GM19324 (cell line): ENCODE data around the gene CSNK1E.

Experiments
- ATAC-seq: cut with Tn5 transposase; IDR thresholded peaks from one replicate; pipeline ENCODE4 v1.9.1; 2021; ENCODE audit warnings: mild to moderate bottlenecking, moderate library complexity; ENCODE audit not compliant: unreplicated experiment, low FRiP score

Gene CSNK1E

GRCh38 chr22:38309614-38310517 lies 7.4 kb downstream of the CSNK1E start:
- ATAC-seq: no peak

- no peak for ATAC-seq
These were observed 8.3 kb downstream of the CSNK1E start for GRCh38 chr22:38308791-38309498.

DNA sequence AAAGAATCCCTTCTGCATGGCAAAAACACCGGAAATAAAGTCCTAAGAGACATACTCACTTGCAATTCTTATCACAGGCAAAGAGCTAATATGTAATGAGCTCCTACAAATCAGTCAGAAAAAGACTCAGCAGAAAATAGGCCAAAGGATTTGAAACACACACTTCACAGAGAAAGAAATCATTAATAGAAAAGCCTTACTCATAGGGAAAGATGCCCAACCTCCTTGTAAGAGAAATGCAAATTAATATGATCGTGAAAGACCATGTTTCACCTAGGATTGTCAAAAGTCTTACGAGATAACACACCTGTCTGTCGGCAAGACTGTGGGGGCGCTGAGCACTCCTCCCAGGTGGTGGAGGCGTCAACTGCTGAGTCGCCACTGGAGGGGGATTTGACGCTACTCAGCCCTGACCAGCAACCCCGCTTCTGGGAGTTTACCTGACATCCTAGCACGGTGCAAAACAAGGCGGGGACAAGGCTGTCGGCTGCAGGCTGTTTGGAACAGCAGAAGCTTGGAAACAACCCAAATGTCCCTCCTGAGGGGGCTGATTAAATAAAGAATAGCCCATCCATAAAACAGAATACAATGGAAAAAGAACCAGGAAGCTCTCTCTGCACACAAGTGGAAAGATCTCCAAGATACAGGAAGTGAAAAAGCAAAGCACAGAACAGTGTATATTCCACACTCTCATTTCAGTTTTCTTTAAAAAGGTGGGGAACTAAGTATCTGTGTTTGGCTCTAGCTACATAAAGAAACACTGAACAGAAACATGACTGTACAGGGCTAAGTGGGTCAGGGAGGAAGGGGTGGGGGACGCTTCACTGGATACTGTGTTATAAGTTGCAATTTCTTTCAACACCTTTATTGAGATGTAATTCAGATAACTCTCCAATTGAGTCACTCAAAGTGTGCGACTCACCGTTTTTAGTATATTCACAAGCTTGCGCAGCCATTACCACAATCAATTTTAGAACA lies 11.5 kb downstream of the CSNK1E start:
- no peak for ATAC-seq

- ATAC-seq: no peak
These were observed 12.7 kb downstream of the CSNK1E start for GRCh38 chr22:38304526-38304925.

DNA sequence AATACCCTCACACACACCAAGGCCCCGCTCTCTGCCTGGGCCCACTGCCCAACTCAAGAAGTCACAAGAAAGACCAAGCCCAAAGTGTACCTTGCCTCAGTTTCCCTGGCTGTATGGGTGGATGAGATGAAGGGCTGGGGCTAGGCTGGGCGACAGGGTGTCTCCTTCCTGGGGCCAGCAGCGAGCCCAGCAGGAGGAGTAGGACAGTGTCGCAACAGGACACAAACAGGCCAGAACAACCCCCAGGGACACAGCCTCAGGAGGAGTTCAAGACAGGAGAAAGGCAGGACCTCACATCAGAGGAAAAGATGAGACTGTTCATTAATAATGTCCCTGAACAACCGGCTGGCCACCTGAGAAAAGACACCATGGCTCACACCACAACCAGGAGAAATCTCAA lies 13.3 kb downstream of the CSNK1E start:
- no peak for ATAC-seq

DNA sequence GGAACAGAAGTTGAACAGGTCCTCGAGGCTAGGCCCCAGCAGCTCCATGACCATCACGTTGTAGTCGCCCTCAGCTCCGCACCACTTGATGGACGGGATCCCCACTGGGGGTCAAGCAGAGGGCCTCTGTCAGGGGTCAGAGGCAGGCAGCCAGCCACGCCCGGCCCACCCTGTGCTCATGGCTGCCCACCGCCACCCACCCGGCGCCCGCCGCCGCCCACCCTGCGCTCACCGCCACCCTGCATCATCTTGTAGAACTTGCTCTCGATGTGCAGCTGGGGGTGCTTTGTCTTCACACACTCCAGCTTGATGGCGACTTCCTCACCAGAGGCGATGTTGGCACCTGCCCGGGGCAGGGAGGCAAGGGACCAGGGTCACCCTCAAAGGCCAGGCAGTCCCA lies 14.3 kb downstream of the CSNK1E start:
- ATAC-seq: no peak

DNA sequence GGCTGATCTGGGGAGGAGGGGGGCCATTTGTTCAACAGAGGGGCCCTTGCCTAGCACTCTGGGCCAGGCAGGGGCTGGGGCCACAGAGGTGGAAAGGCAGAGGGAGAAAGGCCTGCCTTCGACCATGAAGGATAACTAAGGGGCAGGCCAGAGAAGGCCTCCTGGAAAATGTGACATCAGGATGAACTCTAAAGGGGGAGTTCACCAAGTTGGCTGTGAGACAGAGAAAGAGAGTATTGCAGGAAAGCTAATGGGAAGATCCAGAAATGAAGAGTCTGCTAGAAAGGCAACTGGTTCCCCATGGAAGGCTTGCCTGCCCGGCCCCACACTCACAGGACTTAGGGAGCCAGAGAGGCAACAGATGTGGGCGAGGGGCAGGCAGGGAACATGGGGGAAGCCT lies 16.3 kb downstream of the CSNK1E start:
- no peak for ATAC-seq

DNA sequence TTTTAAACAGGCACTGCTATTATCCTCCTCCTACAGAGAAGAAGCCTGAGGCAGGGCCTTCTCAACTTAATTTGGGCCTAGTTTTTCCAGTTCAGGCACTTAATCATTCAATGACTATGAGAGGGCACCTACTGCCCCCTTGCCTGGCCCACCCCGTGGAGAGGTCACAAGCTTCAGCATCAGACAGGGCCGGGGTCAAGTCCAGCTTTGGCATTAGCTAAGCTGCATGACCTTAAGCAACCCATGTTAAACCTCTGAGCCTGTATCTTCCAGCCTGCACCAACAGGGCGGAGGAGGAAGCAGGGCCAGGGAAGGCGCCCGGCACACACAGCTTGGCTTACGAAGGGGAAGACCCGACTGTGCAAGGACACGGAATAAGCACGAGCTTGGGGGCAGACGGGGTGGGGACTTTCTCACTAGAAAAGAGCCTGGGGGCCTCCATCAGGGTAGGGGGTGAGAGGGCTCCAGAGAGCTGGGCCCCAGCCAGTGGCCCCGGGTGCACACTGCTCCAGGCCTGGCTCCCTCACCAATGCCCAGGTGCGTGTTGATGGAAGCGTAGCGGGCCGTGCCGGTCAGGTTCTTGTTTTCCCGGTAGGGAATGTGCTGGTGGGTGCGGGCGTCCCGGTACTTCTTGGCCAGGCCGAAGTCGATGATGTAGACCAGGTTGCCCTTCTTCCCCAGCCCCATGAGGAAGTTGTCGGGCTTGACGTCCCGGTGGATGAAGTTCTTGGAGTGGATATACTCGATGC lies 16.9 kb downstream of the CSNK1E start:
- no peak for ATAC-seq

DNA sequence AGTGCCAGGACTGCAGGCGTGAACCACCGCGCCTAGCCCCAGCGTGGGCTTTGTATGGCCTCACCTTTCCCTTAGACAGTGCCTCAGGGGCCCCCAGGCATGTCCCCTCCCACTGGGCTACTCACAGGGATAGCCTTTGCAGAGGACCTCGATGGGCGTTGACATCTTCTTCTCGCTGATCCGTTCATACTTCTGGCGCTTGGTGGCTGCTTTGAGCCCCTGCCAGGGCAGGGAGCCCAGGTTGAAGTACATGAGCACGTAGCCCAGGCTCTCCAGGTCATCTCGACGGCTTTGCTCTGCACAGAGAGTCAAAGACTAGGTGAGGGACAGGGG lies 17.5 kb downstream of the CSNK1E start:
- no peak for ATAC-seq

- no peak for ATAC-seq
These were observed 18.8 kb downstream of the CSNK1E start for GRCh38 chr22:38298312-38299005.

DNA sequence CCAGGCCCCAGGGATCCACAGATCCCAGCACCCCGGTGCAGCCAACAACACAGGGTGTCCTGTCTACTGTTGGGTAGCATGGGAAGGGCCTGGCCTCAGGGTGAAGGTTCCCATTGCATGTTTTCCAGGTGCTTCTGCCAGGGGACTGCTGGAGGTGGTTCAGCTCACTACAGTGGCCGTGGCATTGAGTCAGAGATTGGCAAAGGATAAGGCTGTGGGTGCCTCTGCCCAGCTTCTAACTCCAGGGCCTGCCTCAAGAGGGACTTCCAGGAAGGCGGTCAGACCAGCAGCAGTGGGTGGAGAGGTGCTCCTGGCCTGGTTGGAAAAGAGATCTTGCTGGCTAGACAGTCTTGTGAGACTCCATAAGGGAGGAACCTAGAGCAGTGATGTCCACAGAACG lies 20.9 kb downstream of the CSNK1E start:
- no peak for ATAC-seq

DNA sequence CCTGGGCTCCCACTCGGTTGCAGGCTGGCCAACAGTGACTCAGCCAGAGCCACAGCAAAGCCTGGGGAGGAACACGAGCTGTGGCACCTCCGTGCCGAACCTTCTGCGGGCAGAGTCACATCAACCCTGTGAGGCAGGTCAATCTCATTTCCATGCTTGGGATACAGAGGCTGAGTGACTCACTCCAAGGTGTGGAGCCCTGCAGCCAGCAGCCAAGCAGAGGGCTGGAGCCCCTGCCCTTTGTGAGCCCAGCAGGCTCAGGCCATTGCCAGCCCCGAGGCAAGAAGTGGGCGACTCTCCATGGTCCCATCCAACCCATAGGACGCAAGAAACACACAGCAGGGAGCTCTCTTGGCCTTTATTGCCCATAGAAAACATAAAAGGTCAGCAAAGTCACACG lies 21.4 kb downstream of the CSNK1E start:
- no peak for ATAC-seq

GRCh38 chr22:38295339-38295738 lies 21.9 kb downstream of the CSNK1E start:
- ATAC-seq: no peak

DNA sequence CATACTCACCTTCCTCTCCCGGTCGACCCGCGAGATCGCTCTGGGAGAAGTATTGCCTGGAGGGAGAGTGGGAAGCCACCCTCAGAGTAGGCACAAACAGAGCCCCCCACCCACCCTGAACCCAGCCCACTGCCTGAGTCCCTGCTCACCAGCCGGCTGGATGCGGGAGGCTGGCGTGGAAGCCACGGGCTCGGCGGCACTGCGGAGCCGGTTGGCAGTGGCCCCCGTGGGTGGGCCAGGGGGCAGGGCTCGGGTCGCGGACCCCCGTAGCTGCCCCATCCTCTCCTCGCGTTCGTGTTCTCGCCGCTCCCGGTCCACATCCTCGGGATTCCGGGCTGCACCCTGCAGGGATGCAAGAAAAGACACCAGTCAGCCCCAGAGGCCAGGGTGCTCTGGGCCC lies 23.0 kb downstream of the CSNK1E start:
- ATAC-seq: no peak

- no peak for ATAC-seq
These were observed 24.5 kb downstream of the CSNK1E start for GRCh38 chr22:38292694-38293093.

- no peak for ATAC-seq
These were observed 25.9 kb downstream of the CSNK1E start for GRCh38 chr22:38291201-38291777.

GRCh38 chr22:38290347-38290746 lies 26.9 kb downstream of the CSNK1E start:
- no peak for ATAC-seq

DNA sequence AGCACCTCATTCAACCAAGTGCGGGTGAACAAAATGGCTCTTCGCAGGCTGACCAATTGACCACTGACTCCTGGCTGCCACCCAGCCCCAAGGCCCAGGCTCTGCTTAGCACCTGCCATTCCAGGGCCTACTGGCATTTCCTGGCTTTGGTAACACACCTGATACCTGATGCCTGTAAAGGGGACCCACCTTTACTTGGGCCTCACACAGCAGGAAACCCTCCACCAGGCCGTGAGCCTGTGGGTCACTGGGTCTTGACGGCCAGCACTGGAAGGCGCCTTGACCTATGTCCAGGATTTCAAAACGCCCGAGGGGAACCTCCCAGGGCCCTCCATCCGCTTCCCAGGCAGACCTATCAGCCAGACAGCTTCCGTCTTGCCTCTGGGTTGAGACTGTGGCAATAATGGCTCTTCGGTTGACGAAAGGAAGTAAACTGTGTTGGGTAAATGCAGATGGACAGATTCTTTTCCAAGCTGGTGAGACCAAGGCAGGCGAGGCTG lies 27.6 kb downstream of the CSNK1E start:
- ATAC-seq: no peak
